ENCODE measurements around the gene C1QTNF8. TPM values are rescaled to one million over a fixed set of nuclear protein-coding genes. Genes with fewer than 3 reads are reported as not detected.

C1QTNF8 gene
- total RNA-seq, 1 donor from 2014 or later, result not detected

DNA sequence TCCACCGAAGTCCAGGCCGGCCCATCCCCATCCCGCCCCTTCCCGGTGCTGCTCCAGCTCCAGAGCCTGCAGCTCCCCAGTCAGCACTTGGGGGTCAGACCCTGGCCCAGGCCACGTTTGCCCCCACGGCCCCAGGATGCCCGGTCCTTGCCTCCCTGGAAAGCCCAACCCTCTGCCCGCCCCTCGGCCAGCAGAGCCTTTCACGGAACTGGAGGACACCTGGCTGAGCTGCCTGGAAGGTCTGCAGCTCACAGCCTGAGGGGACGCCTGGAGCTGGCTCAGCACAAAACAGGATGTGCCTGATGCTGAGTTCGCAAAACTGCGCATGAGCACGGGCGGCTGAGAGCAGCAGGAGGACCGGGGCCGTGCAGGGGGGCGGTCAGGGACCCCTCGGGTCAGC, 53.2 kb downstream of the C1QTNF8 start:
- no peak for DNase-seq (ENCODE audit: low spot score)
- intact Hi-C loops (cut with DNase I), result no loop called here
- ATAC-seq, result no peak

DNA sequence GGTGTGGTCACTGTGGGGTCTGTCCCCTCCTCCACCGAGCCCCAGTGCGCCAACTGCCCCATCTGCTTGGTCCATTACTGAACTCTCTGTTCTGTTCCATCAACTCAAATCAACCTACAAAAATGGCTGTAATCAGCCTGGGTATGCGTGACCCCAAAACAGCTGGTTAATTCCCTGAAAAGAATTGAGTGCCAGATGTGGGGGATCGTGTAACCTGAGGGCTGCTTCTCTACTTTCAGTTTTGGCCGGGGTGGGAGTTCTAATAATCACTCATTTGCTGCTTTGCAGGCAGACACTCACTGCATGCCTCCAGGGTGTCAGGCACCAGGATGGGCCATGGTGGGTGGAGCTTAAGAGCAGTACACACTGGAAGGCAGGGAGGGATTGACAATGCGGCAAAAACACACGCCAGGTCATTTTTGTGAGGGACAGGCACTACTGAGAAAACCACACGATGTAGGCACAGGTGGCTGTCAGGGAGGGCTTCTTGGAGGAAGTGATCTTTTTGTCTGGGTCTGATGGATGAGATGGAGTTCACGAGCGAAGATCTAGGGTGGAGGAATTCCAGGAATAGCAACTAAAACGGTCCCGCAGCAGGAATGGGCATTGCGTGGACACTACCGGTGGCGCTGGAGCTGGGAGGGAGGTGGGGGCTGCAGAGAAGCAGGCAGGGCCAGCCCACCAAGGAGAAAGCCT, 53.8 kb downstream of the C1QTNF8 start:
- intact Hi-C loops (cut with DNase I), result no loop called here
- no peak for ATAC-seq
- no peak for DNase-seq (ENCODE audit: low spot score)

DNA sequence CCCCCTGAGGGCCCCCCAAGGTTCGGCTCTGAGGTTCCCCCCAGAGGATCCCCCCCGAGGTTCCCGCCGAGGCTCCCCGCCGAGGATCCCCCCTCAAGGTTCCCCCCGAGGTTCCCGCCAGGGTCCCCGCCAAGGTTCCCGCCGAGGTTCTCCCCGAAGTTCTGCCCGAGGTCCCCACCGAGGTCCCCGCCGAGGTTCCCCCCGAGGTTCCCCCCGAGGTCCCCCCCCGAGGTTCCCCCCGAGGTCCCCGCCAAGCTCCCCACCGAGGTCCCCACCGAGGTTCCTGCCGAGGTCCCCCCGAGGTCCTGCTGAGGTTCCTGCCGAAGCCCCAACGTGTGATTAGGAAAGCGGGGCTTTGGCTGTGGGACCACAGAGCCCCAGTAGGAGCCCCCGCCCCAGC, 55.7 kb downstream of the C1QTNF8 start:
- no peak for ATAC-seq
- intact Hi-C loops (cut with DNase I), result no loop called here
- no peak for DNase-seq (ENCODE audit: low spot score)

- DNase-seq (ENCODE audit: low spot score) (no peak), ATAC-seq (no peak)
- intact Hi-C loops (cut with DNase I), result no loop called here
These were observed 56.3 kb downstream of the C1QTNF8 start for GRCh38 chr16:1039762-1040161.

- intact Hi-C loops (cut with DNase I), result no loop called here
- ATAC-seq (no peak), DNase-seq (ENCODE audit: low spot score) (no peak)
These were observed 57.1 kb downstream of the C1QTNF8 start for GRCh38 chr16:1038932-1039331.

Other genes with a start within 250 kb of the C1QTNF8 start
- 31.3 TPM for gene LMF1, start 125.3 kb downstream of the C1QTNF8 start, total RNA-seq
- 57.7 TPM for gene SOX8, start 114.5 kb downstream of the C1QTNF8 start, total RNA-seq
- gene SSTR5, start 23.5 kb downstream of the C1QTNF8 start, total RNA-seq, result not detected
- 4.1 TPM for gene CACNA1H, start 56.9 kb upstream of the C1QTNF8 start, total RNA-seq
- 0.45 TPM for gene TPSG1, start 129.0 kb upstream of the C1QTNF8 start, total RNA-seq
- 18.5 TPM for gene TPSB2, start 133.9 kb upstream of the C1QTNF8 start, total RNA-seq
- gene TPSAB1, start 144.5 kb upstream of the C1QTNF8 start, total RNA-seq, result 11.5 TPM
- 0.27 TPM for gene TPSD1, start 159.8 kb upstream of the C1QTNF8 start, total RNA-seq
- 95.7 TPM for gene UBE2I, start 213.4 kb upstream of the C1QTNF8 start, total RNA-seq
- 3.9 TPM for gene BAIAP3, start 237.4 kb upstream of the C1QTNF8 start, total RNA-seq